T-helper 2 cell treated with Interferon-gamma antibody and Interleukin-4, amounts not matched to agents 100 ng/mL and 5 ng/mL, for 36 hours (primary cell): ENCODE data around the gene CEP128. TPM values are rescaled to one million over a fixed set of nuclear protein-coding genes. Genes with fewer than 3 reads are reported as not detected.

Source experiments
- intact Hi-C: fragments of 100-400 bp; cut with micrococcal nuclease; formaldehyde crosslinking; loops from one replicate; pipeline ENCODE4 v1.15.1; 2023
- total RNA-seq: library from RNA; stranded (reverse); gene quantifications from 2 replicates; pipeline ENCODE4 v1.2.3, GENCODE V29; 2022

The CEP128 gene
- 31.7 and 32.2 TPM in 2 replicates for total RNA-seq

DNA sequence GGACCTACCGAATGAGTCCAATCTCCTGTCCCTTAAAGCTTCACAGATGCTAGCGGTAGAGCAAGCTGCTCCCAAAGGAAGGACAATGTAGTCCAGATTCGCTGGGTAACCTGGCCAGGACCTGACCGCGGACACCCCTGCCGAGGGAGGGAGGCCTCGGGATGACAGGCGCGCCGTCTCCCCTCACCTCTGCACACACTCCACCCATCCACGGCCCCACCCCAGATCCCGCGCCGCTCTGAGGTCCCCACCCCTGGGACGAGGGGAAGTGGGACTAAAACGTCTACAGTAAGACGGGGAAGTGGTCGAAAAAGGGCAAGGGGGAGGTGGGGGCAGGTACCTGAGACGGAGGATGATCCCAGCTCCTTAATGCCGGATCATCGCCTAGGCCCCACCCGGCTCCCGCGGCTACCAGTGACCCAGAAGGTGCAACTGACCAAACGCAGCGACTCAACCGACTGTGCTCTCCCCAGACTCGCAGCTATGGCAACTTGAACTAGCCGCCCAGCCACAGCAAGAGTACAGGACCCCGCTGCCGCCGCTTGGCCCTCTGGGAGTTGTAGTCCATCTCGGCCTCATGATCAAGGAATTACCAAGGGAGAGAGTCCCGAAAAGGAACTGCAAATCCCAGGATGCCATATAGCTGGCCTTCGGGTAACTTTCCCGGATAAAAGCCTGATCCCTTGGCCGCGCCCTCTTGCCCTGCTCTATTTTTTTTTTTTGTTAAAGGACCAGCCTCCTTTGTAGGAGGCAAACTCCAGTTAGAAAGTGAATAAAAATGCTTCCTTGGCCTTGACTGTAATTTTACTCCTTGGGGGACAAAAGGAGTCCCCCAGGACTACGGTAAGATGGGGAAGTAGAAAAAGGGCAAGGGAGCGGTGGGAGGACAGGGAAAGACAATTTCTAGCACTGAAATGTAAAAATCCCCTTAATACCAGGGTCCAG lies at the start of gene CEP128:
CEP128 (minus strand) TSS at position 498 of the 945 bp plus-strand sequence.
- intact Hi-C loops = loop anchor here (1.0 to 5.0 kb wide), 7 partner anchors 10 to 591 kb away; partner anchors contain the start of genes SEL1L and TSHR

DNA sequence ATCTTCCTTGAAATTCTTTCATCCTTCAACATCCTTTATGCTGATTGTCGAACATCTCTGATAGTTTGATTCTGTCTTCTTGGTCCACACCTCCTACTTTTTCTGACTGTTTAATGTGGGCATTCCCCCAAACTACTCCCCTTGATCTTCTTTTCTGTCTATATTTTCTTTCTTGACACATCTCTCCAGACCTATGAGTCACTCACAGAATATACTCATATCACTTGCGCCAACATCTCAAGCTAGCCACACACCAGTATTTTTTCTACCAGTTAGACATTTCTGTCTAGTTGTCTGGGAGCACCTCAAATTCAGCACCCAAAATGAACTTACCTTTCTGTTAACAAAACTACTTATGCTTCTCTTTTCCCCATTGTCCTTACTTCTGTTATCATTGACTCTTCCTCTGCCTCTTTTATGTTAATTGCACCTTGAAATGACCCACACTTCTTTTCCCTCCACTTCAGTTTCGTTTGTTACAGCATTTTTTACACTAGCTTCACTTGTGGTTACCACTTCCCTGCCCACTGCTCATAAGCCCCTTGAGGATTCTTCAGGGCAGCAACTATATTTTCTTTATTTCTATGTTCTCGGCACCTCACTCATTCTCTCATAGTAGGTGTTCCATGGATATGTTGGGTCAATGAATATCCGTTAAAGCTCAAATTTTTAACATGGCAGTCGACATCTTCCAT lies 47.3 kb upstream of the CEP128 start:
- intact Hi-C loops = no loop called here

DNA sequence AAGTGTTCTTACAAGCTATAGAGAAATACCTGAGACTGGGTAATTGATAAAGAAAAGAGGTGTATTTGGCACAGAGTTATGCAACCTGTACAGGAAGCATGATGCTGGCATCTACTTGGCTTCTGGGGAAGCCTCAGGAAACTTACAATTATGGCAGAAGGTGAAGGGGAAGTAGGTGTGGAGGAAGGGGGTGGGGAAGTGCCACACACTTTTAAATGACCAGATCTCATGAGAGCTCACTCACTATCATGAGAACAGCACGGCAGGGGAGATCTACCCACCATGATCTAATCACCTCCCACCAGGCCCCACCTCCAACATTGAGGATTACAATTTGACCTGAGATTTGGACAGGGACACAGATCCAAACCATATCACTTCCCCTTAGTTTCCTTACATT lies 46.7 kb upstream of the CEP128 start:
- intact Hi-C loops = no loop called here

DNA sequence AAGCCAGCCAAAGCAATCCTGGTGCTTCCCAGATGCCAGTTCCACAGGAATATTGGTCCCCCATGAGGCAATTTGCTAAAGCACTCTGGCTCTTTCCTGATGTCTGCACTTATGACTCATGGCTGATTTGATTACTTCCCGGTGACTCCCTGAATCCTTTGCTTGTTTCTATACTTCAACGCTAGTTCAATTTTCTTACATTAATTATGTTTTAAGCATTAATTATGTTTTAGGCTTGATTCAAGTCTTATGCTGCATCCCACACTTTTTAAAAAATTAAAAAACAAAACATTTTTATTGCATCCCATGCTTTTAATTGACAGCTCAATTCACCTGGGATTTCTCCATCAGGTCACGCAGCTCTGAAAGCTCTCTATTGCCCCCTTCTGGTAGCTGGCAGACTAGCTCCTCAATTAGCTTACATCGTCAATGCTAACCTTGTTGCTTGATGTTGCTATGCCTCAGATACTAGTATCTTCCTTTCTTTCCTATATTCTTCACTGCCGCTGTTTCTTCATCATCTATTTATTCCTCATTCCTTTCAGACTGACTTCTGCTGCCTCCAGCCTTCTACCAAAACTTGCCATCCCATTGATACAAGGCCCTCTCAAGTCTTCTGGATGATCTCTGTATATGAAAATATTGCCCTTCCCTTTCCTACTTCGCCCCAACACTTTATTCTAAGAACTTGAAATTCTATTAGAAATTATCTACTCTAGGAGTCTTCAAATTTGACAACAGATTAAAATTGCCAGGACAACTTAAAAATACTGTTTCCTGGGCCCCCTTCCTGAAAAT lies 45.9 kb upstream of the CEP128 start:
- intact Hi-C loops = loop anchor here (1.0 kb wide), 2 partner anchors 28 to 32 kb away; partner anchors contain the start of gene TSHR

DNA sequence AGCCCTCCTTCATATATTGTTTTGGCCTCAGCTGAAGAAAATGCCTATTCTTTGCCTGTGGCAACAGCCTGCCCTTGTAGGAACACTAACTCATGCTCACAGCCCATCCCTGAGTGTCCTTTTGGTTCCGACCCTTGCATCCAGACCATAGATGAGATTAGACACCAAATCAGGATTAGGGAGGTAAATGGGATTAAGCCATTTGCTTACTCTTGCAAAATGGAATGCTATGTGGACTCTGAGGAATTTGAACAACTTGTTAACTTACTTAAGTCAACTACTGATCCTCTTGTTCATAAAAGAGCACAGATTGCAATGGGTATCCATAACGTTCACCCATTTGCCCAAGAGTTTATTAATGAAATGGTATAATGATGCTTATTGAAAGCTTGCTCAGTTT lies 41.2 kb upstream of the CEP128 start:
- intact Hi-C loops = no loop called here

DNA sequence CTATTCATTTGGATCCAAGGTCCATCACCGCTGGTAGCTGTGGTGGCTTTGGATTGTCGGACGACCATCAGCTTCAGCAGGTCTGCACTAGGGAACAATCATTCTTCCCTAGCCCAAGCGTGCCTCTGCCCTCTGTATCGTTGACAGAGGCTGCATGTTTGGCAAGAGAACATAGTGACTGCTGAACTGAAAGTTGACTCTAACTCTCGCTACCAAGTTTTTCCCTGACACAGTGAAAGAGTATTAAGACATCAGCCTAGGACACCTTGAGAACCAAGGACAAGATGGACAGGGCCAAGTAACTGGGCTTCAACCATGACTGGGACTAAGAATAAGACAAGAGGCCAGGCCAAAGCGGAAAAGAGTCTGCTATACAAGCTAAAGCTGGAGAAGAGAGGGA lies 40.1 kb upstream of the CEP128 start:
- intact Hi-C loops = no loop called here

DNA sequence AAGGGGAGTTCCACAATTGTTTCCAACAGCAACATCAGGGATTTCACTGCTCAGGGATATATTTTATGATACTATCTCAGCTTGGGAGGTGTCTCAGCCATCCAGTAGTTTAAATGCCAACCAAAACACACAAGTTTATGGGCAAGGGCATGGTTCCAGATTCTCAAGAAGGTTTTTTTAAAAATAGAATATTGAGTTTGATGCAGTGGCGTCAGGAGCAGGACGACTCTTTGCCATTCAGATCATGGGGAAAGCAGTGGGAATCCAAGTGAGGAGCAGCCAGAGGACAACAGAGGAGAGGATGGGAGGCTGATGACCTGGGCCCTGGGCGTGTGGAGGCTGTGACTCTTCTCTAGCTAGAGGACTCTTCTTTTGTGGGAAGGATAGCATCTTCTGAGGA lies 39.6 kb upstream of the CEP128 start:
- intact Hi-C loops = no loop called here

DNA sequence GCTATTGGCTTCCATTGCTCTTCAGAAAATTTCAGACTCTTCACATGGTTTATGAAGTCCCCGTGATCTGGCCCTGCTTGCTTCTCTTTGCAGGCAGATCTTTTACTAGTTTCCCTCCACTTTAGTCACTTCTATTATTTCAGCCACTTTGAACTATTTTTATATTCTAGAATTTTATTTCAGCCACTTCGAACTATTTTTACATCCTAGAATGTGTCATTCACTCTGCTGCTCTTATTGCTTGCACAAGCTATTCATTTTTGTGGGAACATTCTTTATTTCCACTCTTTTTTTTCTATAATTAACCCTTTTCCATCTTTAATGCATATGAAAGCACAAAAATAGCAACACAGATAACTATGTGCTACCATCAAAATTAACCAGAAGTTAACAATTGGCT lies 38.4 kb upstream of the CEP128 start:
- intact Hi-C loops = no loop called here

DNA sequence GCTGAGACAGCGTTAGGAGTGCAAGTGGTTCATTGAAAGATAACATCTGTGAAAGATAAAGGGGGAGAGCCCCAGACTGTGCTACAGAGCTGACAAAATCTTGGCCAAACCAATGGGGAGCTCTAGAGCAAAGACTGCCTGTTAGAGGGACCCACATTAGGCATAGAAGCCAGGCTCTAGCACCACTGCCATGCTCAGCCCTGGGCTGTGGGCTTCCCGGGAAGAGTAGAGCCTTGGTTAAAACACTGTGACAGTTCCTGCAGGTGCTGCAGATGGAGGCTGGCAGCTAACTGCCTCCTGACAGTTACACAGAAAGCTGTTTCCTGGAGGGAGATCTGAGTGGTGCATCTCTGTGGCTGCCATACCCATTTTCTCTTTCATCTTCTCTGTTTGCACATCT lies 36.9 kb upstream of the CEP128 start:
- intact Hi-C loops = loop anchor here (1.0 kb wide), 2 partner anchors 19 to 37 kb away; partner anchors contain the start of gene CEP128

DNA sequence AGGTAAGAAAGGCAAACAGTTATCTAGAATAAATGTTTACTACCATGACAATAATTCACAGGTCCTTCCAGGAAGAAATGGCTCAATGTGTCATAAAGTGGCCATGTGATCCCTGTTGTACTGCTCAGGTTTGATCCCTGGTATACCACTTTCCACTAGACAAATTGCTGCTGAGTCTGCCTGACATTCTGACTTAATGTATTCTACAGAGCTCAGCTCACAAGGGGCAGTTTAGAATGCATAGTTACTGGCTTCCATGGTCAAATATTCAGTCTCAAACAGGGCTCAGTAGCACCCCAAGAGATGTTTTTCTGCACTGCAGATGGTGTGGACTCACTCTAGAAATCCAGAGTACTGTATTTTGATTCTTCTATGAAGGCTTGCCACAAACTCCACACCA lies 35.7 kb upstream of the CEP128 start:
- intact Hi-C loops = no loop called here

DNA sequence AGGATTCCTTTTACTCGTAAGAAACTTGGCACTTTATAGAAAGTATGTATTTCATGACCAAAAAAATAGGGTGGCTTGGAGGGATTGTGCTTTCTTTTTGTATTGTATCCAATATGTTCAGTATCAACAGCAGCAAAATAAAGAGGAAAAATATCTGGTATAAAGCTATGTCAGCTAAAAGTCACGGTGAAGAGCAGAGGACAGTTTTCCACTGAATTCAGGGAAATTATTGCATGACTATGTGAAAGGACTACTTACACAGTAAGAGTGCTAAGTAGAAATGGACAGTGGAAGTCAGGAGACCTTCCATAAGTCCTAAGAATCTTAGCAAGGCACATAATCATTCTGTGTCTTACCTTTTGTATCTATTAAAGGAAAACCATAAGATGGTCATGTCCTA lies 33.1 kb upstream of the CEP128 start:
- intact Hi-C loops = loop anchor here (1.0 kb wide), 1 partner anchor 15 kb away; no protein-coding TSS in a partner anchor

DNA sequence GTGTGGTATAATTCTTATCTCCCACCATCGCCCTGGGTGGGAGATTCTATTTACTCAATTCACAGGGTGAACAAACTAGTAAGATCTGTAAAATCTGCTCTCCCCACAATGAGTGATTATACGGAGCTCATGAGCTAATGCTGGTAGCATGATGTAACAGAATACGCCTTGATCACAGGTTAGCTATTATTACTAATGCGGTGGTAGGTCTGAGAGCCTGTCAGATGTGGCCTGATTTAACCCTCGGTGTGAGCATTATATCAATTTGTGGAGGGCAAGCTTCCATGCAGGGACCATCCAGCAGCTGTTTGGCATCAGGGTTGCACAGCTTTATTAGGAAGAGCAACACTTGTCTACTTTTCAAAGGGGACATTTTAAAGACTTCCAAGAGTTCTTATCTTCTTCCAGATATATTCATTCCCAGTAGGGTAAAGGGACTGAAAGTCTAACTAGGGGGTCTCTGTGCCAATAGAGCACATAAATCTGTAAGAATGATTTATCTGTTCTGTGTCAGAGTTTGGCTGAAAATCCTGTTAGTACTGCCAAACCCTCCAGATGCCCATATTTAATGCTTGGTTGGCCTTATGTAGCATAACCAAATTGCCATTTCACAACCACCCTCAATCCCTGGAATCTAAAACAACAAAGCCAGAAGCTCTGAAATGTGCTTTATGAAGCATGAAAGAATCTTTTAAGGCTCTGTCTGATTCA lies 32.5 kb upstream of the CEP128 start:
- intact Hi-C loops = loop anchor here (1.0 kb wide), 1 partner anchor 15 kb away; no protein-coding TSS in a partner anchor

DNA sequence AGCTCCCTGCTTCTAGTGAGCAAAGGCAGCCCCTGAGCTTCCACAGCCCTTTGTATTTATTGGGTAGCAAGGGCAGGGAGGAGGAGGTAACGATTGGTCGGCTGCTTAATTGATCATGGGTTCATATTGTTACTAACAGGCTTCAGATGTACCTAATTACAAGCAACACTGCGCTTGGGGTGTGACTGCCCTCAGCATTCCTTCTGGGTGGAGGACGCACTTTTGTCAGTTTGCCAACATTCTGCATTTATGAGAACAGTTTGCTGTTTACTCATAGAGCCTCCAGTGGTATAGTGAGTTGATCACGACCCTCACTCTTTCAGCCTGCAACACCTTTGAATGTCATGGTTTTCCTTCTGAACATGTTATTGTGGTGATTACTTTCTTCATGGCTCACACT lies 23.5 kb upstream of the CEP128 start:
- intact Hi-C loops = no loop called here

DNA sequence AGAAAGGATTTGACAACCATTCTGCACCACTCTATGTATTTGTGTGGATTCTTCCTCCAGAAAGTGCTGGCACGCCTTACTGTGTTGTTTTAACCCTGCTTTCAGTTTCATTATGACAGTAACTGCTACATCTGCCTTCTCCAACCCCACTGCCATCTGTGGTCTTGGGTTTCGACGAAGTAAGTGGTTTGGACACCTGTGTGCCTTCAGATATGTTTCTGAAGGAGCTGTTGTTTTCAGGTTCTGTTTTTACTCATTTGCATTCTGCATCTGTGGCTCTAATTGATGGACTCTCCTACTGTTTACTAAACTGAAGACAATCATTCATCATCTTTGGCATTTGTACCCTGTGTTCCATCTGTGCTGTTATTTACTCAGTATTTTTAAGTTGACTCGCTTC lies 18.0 kb upstream of the CEP128 start:
- intact Hi-C loops = loop anchor here (1.0 to 5.0 kb wide), 8 partner anchors 15 to 513 kb away; partner anchors contain the start of gene CEP128

DNA sequence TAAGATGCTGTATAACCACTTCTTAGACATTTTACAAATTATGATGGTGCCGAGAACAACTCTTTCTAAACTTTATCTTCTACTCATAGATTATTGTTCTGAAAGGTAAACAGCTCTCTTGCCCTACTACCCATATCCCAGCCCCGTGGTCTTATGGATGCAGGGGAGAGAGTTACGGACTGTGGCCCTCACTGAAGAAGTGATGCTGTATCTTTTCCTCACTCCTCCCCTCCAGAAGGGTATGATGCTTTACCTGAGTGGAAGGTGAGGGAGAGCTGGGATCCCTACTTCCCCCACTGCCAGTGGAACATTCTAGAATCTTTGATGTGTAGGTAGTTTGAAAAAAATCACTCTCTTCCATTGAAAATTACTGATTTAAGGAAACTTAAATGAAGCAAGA lies 17.4 kb upstream of the CEP128 start:
- intact Hi-C loops = loop anchor here (1.0 to 5.0 kb wide), 8 partner anchors 15 to 513 kb away; partner anchors contain the start of gene CEP128

DNA sequence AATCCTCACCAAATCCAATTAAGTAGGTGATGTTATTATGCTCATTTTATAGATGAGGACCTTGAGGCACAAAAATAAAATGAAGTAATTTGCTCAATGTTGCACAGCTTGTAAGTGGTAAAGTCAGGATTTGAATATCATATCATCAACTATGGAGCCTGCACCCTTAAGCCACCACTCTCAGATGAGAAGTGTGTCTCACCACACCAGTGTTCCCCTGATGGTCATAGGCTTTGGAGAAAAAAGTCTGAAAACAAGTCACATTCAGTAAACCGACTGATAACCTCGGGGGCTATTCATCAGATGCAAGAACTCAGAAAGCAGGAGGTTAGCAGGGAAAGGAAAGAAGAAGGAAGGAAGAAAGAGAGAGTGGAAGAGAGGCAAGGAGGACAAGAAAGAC lies 16.7 kb upstream of the CEP128 start:
- intact Hi-C loops = loop anchor here (5.0 kb wide), 1 partner anchor 514 kb away; no protein-coding TSS in a partner anchor

DNA sequence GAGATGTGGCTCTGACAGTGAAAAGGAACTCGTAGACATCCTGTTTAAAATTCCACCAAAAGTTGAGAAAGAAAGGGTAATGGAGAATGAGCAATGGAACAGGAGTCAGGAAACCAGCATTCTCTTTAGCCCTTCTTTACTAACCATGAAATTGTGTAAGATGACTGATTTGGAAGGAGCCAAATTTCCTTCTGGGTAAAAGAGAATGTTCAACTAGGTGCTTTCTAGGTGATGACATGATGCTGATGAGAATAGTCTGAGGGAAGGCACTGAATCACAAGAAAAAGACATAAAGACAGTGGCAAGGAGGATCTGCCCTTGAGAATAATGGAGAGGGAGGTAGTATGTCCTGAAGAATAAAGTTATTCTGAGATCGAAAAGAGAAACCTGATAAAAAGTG lies 16.1 kb upstream of the CEP128 start:
- intact Hi-C loops = loop anchor here (5.0 kb wide), 1 partner anchor 515 kb away; no protein-coding TSS in a partner anchor

DNA sequence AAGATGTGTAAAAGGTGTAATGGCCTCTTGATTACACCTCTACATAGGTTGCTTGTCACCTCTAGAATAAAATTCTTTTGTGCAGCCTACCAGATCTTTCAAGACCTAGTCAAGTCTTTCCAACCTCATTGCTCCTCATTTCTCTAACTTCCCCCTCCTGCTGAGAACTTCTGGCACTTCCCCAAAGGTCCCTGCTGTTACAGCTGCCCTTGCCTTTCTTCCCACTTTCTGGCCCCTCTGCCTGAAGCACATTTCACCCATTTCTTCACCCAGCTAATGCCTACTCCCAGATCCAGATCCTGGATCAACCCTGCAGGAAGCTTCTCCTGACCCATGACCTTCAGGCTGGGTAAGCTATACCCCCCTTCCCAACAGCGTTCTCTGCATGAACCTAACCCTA lies 15.4 kb upstream of the CEP128 start:
- intact Hi-C loops = loop anchor here (5.0 kb wide), 1 partner anchor 515 kb away; no protein-coding TSS in a partner anchor

DNA sequence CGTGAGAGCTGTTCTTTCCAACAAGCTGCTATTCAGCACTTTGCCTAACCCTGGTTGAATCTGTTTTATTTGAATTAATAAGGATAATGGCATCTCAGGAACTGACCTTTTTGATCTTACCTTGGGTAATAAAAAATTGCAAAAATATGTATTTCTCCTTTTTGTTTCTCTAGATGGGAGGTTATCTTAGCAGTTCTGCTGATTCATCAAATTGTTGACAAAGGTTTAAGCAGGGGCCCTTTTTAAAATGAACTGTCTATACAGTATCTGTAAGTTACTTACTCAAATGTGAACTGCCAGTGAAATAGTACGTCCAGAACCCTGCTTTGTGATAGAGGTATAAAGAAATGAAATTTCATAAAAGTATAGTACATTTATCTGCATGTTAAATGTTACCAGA lies 14.6 kb upstream of the CEP128 start:
- intact Hi-C loops = loop anchor here (5.0 kb wide), 1 partner anchor 516 kb away; no protein-coding TSS in a partner anchor

DNA sequence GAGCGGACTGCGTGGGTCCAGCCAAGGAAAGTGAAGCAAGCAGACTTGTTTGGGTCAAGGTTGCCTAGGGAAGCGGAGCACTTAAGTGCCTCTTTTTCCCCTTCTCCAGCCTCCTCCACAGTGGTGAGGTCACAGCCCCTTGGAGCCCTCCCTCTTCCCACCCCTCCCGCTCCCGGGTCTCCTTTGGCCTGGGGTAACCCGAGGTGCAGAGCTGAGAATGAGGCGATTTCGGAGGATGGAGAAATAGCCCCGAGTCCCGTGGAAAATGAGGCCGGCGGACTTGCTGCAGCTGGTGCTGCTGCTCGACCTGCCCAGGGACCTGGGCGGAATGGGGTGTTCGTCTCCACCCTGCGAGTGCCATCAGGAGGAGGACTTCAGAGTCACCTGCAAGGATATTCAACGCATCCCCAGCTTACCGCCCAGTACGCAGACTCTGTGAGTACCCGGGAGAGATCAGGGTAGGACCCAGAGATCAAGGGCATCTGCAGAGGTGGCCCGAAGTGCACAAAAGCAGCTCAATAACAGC lies 13.9 kb upstream of the CEP128 start, which contains the start of gene TSHR:
TSHR (plus strand) TSS at position 206 of the 526 bp plus-strand sequence; CDS start at position 266, 60 bp downstream.
- intact Hi-C loops = loop anchor here (1.0 to 5.0 kb wide), 5 partner anchors 13 to 517 kb away; no protein-coding TSS in a partner anchor
